AG09309 (cell line): ENCODE results near the gene AK3.
A peak's percentile ranks its signal among the peaks of the same experiment; 100 is the strongest.
"Not testable (repeated sequence)": the region's sequence is repeated elsewhere in the genome, so short reads cannot be mapped to it uniquely, and the experiment has no call there.

Experiments
- DNase-seq: peaks from one replicate; pipeline ENCODE4 v3.0.0-alpha.2; 2010; ENCODE audit warnings: low read depth
- H3K4me3 ChIP-seq: 2 replicates; pipeline ENCODE4 v1.5.1; 2011; ENCODE audit warnings: mild to moderate bottlenecking, low read depth, low read length, moderate library complexity; ENCODE audit not compliant: control insufficient read depth
- CTCF ChIP-seq: IDR thresholded peaks from 2 replicates; pipeline ENCODE4 v1.5.1; 2011; ENCODE audit warnings: mild to moderate bottlenecking, low read depth, low read length, inconsistent platforms; ENCODE audit not compliant: insufficient read depth, control insufficient read depth; ENCODE audit errors: missing control alignments

The AK3 gene

GRCh38 chr9:4762886-4763541, 22.0 kb upstream of the AK3 start:
- no peak overlapping the region for H3K4me3 ChIP-seq
- no peak for TF ChIP-seq CTCF
- DNase-seq: no peak

- DNase-seq: peak; percentile 43
- no peak overlapping the region for H3K4me3 ChIP-seq
- peak; percentile 80 for TF ChIP-seq CTCF
Measured at GRCh38 chr9:4762108-4762885, 21.3 kb upstream of the AK3 start.

GRCh38 chr9:4760122-4760521, 19.1 kb upstream of the AK3 start:
- no peak for DNase-seq
- no peak overlapping the region for H3K4me3 ChIP-seq
- TF ChIP-seq CTCF: no peak

- TF ChIP-seq CTCF: no peak
- H3K4me3 ChIP-seq: no peak overlapping the region
Measured at GRCh38 chr9:4756420-4756819, 15.4 kb upstream of the AK3 start.

GRCh38 chr9:4755026-4755609, 14.1 kb upstream of the AK3 start:
- no peak for DNase-seq
- H3K4me3 ChIP-seq: no peak overlapping the region
- no peak for TF ChIP-seq CTCF

More at GRCh38 chr9:4756420-4756819, 15.4 kb upstream of the AK3 start:
- DNase-seq: no peak

GRCh38 chr9:4754530-4754929, 13.5 kb upstream of the AK3 start:
- not testable (repeated sequence) for H3K4me3 ChIP-seq, DNase-seq
